Hepatocyte (in vitro differentiated cells): Measurements from ENCODE around the gene DYRK2. TPM values are rescaled to one million over a fixed set of nuclear protein-coding genes. Genes with fewer than 3 reads are reported as not detected.

ENCODE experiments used
- DNase-seq: peaks from one replicate; pipeline ENCODE4 v3.0.0-alpha.2; 2016; ENCODE audit warnings: low spot score
- H2AFZ ChIP-seq: fragments of 200-600 bp; sonication (generic); 2 replicates; pipeline ENCODE4 v1.6.0; 2016; ENCODE audit warnings: antibody characterized with exemption, mild to moderate bottlenecking
- H3K27ac ChIP-seq: fragments of 200-600 bp; sonication (generic); 2 replicates; pipeline ENCODE4 v1.5.1; 2016; ENCODE audit warnings: mild to moderate bottlenecking
- H3K27me3 ChIP-seq: fragments of 200-600 bp; sonication (generic); 2 replicates; pipeline ENCODE4 v1.6.1; 2016
- H3K36me3 ChIP-seq: fragments of 200-600 bp; sonication (generic); replicated peaks from 2 replicates; pipeline ENCODE4 v1.5.1; 2016; ENCODE audit warnings: low read depth; ENCODE audit not compliant: insufficient read depth
- H3K4me1 ChIP-seq: fragments of 200-600 bp; sonication (generic); 2 replicates; pipeline ENCODE4 v1.5.1; 2016; ENCODE audit warnings: mild to moderate bottlenecking, moderate library complexity; ENCODE audit not compliant: insufficient read depth
- H3K4me2 ChIP-seq: fragments of 200-600 bp; sonication (generic); 2 replicates; pipeline ENCODE4 v1.6.0; 2016
- H3K4me3 ChIP-seq: fragments of 200-600 bp; sonication (generic); 2 replicates; pipeline ENCODE4 v1.5.1; 2016; ENCODE audit warnings: mild to moderate bottlenecking
- H3K79me2 ChIP-seq: fragments of 200-600 bp; sonication (generic); 2 replicates; pipeline ENCODE4 v1.6.0; 2017; ENCODE audit warnings: mild to moderate bottlenecking
- H3K9me2 ChIP-seq: fragments of 200-600 bp; sonication (generic); replicated peaks from 2 replicates; pipeline ENCODE4 v1.6.0; 2017; ENCODE audit warnings: mild to moderate bottlenecking; ENCODE audit not compliant: insufficient read depth
- H3K9me3 ChIP-seq: fragments of 200-600 bp; sonication (generic); 2 replicates; pipeline ENCODE4 v1.5.1; 2016; ENCODE audit warnings: low read depth, mild to moderate bottlenecking
- H4K20me1 ChIP-seq: fragments of 200-600 bp; sonication (generic); 2 replicates; pipeline ENCODE4 v1.6.0; 2016; ENCODE audit warnings: mild to moderate bottlenecking; ENCODE audit not compliant: insufficient read depth, poor library complexity, severe bottlenecking
- CTCF ChIP-seq: fragments of 200-600 bp; sonication (generic); IDR thresholded peaks from 2 replicates; pipeline ENCODE4 v1.5.1; 2016; ENCODE audit warnings: antibody characterized with exemption, mild to moderate bottlenecking; ENCODE audit not compliant: poor library complexity
- EZH2 ChIP-seq: fragments of 200-600 bp; sonication (generic); IDR thresholded peaks from 2 replicates; pipeline ENCODE4 v1.6.1; 2016; ENCODE audit warnings: antibody characterized with exemption, mild to moderate bottlenecking, borderline replicate concordance
- EZH2phosphoT487 ChIP-seq: fragments of 200-600 bp; sonication (generic); IDR thresholded peaks from one replicate; pipeline ENCODE4 v1.6.1; 2018; ENCODE audit warnings: antibody characterized with exemption, mild to moderate bottlenecking, low read depth, moderate library complexity; ENCODE audit not compliant: unreplicated experiment, severe bottlenecking
- WGBS: methylation state at CpG from one replicate; pipeline ENCODE4 v1.1.6; 2016; ENCODE audit warnings: low lambda C conversion rate; ENCODE audit errors: missing lambda C conversion rate; 5-methylcytosine and 5-hydroxymethylcytosine counted together
- polyA plus RNA-seq: library from polyadenylated mRNA; unstranded; fragments of >200 nt; fragmentation: Nextera tagmentation; extraction: Ambion mirVana; gene quantifications from 2 replicates; pipeline ENCODE4 v1.2.1, GENCODE V29; 2016
- total RNA-seq: library from RNA; depleted of rRNA; stranded (reverse); fragments of >200 nt; gene quantifications from 2 replicates; pipeline ENCODE4 v1.2.3, GENCODE V29; 2014

DYRK2 gene
- total and polyA plus RNA-seq, 2 experiments from 2014 or later: 18.4 to 39.2 TPM

GRCh38 chr12:67630373-67631088 is 18.0 kb upstream of the DYRK2 start:
- DNase-seq: no peak

GRCh38 chr12:67632005-67632404 is 16.5 kb upstream of the DYRK2 start:
- H2AFZ ChIP-seq: no peak overlapping the region
- H3K4me2 ChIP-seq: no peak overlapping the region
- no peaks in the 10 kb centered on the region for H3K4me1 ChIP-seq
- no peak for TF ChIP-seq CTCF
- no peak for TF ChIP-seq EZH2phosphoT487
- TF ChIP-seq EZH2: no peak
- no peak overlapping the region for H3K27ac ChIP-seq
- 31% methylated on average over 3 of the region's 3 CpGs for WGBS
- no peak for DNase-seq
- H3K9me2 ChIP-seq: no peaks in the 10 kb centered on the region
- H3K79me2 ChIP-seq: no peaks in the 10 kb centered on the region
- no peaks in the 10 kb centered on the region for H3K27me3 ChIP-seq
- no peaks in the 10 kb centered on the region for H4K20me1 ChIP-seq
- no peak overlapping the region for H3K4me3 ChIP-seq
- no peaks in the 10 kb centered on the region for H3K9me3 ChIP-seq
- no peaks in the 10 kb centered on the region for H3K36me3 ChIP-seq

More at GRCh38 chr12:67630373-67631088, 18.0 kb upstream of the DYRK2 start:
- no peak for TF ChIP-seq EZH2
- no peak for TF ChIP-seq CTCF
- TF ChIP-seq EZH2phosphoT487: no peak
- Histone ChIP-seq H4K20me1 (no peaks in the 10 kb centered on the region), H3K36me3 (no peaks in the 10 kb centered on the region), H3K27me3 (no peaks in the 10 kb centered on the region), H3K27ac (no peak overlapping the region), H3K79me2 (no peaks in the 10 kb centered on the region), H3K9me2 (no peaks in the 10 kb centered on the region), H2AFZ (no peak overlapping the region), H3K9me3 (no peaks in the 10 kb centered on the region), H3K4me1 (no peaks in the 10 kb centered on the region), H3K4me3 (no peak overlapping the region), H3K4me2 (no peak overlapping the region)
- 51% methylated on average over 7 of the region's 7 CpGs for WGBS

GRCh38 chr12:67633024-67633610 is 15.4 kb upstream of the DYRK2 start:
- WGBS: 84% methylated on average over 2 of the region's 2 CpGs
- Histone ChIP-seq H3K27ac (no peak overlapping the region), H3K4me1 (no peaks in the 10 kb centered on the region), H4K20me1 (no peaks in the 10 kb centered on the region), H2AFZ (no peak overlapping the region), H3K79me2 (no peaks in the 10 kb centered on the region), H3K27me3 (no peaks in the 10 kb centered on the region), H3K9me3 (no peaks in the 10 kb centered on the region), H3K4me2 (no peak overlapping the region), H3K4me3 (no peak overlapping the region), H3K36me3 (no peaks in the 10 kb centered on the region), H3K9me2 (no peaks in the 10 kb centered on the region)
- TF ChIP-seq EZH2phosphoT487 (no peak), CTCF (no peak), EZH2 (no peak)
- no peak for DNase-seq
